IPS-NIHi11 (cell line): ENCODE data around the gene CGNL1.
A peak's percentile ranks its signal among the peaks of the same experiment; 100 is the strongest.

Source experiments
- DNase-seq: peaks from one replicate; pipeline ENCODE4 v3.0.0; 2012; ENCODE audit warnings: mixed read lengths, low spot score

The CGNL1 gene

DNA sequence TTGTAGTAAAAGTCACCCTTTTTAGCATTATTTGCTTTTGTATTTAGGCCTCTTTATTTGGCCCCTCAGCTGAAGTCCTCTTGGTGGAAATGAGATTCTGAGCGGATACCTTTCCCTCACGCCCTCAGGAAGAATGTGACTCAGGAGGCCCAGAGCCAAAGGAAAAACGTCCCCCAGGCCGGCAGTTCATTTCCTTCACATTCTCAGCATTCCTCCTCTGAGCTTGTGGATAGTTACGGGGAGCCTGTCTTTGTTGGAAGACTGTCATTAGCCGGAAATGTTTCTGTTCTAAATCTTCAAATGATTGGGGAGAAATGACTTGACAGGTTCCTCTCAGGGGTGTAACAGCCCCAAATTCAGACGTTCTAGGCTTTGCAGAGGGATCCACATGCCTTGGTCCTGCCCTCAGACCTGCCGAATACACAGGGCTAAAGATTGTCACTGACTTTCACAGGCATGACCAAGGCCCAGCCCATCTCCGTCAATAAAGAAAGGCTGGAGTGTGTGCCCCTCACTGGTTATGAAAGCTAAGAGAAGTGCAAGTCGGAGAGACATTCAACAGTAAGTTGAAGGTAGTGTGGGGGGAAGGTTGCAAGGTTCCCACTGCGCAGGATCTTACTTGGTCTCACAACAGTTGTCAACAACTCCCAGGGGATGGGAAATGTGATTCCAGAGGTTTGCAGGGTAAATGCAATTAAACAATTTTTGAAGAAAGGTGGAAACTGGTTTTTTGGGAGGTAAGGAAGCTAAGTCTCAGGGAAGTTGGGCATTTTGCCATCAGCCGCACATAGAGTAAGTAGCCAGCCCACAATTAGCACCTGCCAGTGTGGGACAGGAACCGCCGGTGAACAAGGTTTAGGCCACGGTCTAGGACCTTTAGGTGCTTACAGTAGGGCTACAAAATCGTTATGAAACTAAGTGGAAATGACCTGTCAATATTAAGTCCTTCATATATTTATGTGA is 175.7 kb downstream of the CGNL1 start:
- peak; percentile 75 for DNase-seq

DNA sequence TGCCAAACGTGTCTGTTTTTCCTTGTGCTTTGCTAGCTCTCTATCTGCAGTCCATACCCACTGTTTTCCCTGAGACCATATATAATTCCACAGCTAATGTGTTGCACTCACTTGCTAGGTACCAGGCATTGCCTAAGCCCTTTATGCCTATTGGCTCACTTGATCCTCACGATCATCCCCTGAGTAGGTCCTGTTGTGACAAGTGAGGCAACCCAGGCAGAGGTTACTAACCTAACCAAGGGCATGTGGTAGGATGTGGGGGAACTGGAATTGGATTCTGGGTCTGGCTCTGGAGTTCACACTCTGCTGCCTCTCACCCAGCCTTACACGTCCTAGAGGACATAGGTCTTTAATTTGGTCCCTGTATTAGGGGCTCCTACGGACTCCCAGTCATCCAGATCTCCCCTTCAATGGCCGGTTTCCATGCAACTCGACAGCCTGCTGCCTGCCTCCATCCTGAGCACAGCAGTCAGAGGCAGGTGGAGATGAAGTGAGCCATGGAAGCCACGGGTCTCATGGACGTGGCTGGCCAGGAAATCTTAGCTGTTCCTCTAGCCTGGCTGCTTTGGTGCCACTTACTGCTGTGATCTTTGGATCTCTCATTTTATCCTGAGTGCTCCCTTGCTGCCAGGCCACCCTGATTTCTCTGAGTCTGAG is 176.5 kb downstream of the CGNL1 start:
- no peak for DNase-seq

DNA sequence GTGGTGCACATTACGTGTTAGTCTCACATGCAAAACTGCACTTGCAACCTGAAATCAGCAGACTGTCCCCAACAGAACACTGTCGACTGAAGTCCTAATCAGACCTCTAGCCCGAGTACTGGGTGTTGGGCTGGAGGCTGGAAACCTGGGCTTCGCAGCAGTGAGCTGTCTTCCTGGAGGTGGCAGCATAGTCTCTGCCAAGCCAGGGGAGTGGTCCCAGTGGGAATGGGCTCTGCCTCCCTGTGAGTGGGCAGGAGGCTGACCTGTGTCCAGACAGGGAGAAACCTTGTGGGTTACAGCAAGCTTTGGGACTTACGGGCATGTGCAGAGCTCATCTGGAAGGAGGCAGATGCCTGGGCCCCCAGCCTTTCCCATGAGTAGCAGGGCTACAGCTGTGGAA is 177.2 kb downstream of the CGNL1 start:
- no peak for DNase-seq

DNA sequence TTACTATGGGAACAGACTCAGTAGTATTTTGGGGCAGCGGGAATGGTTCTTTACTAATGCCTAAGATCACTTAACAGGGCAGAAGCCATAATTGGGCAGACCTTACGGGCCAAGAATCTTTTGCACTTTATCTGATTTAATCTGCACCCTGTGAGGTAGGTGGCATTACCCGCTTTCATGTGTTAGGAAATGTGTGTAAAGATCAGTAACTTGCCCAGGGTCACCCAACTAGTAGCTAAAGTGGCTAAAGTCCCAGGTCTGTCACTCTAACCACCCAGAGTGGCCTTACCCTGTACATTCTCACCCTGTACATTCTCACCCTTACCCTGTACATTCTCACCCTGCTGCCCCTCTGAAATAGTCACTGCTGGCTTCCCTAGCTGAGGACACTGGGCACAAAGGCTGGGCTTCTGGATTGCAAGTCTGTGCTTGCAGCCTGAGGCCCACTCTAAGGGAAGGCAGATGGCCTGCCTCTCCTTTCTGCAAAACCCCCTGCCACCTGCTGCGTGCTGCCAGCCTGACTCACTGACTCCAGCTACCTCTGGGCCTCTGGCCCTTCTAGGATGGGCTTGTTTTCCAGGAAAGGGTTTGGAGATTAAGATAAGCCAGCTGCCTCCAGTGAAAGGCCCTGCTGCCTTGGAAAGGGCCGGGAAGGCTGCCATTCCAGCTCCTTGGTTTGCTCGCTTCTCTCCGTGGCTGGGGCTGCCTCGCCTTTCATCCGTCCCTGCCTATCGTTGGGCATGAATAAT is 177.9 kb downstream of the CGNL1 start:
- DNase-seq: no peak

GRCh38 chr15:57554812-57555179 is 178.5 kb downstream of the CGNL1 start:
- DNase-seq: no peak

DNA sequence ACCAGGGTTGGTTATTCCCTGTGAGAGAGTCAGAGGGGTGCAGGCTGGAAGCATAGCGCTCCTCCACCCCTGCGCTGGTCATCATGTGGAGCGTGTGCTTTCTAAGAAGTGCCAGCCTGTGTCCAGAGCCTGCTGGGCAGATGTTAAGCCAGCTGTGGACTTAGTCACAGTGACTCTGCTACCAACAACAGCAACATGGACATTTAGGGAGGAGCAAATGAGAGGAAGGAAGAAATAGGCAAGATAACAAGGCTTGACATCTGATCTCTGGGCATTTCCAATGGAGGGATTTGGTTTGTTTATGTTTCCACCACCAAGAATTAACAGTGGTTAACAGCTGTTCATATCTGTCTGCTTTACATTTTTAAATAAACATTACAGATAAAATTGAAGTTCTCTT is 179.0 kb downstream of the CGNL1 start:
- DNase-seq: no peak

DNA sequence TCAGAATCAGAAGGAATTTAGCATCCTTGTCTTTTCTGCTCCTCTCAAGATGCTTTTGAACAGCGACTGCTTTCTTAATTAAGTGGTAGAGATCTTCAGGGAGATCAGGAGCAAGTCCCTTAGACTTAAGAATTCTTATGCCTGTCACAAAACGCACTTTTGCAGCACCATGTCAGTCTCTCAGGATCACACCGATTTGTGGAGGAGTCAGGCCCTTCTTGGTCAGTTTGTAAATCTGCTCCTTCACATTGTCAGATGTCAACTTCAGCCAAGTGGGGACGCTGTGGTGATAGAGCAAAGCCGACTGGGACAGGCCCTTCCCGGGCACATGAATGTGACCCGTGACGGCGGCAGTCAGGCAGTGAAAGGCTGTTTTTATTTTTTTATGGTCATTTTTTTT is 179.7 kb downstream of the CGNL1 start:
- no peak for DNase-seq

DNA sequence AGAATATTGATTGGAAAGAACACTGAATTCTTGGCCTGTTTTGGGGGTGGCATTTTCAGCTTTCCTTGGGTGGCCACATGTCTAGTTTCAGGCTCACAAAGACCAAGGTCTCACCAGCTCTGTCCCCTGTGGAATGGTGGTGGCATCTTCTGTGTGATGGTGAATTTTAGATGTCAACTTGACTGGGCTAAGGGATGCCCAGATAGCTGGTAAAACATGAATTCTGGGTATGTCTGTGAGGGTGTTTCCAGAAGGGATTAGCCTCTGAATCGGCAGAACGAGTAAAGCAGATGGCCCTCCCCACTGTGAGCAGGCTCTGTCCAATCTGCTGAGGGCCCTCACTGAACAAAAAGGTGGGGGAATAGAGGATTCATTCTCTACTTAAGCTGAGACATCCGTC is 181.0 kb downstream of the CGNL1 start:
- DNase-seq: no peak

- DNase-seq: no peak
Measured at GRCh38 chr15:57557810-57558209, 181.5 kb downstream of the CGNL1 start.

DNA sequence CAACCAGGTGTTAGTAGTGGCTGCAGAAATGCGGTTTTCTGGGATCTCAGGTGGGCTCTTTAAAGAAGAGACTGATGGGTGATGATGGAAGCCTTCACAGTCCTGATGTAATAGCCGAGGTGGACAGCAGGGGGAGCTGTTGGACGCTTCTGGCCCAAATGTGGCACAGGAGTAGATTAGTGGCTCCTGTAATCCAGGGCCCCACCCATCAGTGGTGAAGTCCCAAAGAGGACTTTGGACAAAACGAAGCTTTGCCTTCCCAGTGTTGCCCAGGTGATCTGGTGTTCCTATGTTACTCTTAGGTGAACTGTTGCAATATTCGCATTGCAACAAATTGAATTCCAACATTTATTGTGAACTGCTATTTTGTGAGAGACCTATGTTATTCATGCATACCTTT is 183.6 kb downstream of the CGNL1 start:
- peak; percentile 75 for DNase-seq

GRCh38 chr15:57561041-57561711 is 184.9 kb downstream of the CGNL1 start:
- peak; percentile 73 for DNase-seq

DNA sequence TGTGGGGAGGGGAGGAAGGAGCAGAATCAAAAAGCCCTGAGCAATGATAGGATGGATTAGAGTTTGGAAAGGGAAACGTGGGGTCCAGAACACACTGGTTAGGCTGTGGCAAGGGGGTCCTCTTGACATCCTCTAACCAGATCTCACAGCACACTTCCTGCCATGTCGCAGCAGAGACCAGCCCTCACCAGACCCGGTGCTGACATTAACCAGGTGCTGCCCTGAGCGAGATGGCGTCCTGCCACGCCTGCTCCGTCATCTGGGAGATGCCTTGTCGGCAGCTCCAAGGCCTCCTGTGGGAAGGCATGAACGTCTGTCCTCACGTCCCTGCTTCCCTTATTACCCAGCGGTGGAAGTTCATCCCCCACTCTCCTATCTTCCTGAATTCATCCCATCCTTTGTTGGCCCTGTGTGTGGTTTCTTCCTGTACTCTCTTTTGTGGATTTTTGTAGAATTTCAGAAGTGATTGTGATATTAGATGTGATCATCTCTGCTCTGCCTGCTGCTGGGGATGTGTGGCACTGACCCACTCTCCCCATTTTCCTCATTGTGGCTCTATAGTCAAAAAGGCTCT is 186.0 kb downstream of the CGNL1 start:
- no peak for DNase-seq

DNA sequence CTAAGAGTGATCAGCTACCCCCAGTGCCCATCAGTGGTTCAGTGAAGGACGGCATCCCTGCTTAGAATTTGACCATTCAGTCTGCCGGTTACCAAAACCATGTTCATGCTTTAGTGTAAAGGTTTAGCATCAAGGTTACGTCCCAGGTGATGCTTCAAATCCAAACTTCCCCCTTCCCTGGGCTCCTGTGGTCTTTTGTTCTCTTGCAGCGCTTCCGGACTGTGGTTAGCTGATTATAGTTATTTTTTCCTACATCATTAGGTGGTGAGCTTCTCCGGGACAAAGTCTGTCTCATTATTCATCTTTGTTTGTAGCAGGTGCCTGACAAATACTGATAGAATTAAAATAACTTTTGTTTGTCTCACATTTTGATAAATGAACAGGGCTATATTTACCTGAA is 187.1 kb downstream of the CGNL1 start:
- DNase-seq: no peak

DNA sequence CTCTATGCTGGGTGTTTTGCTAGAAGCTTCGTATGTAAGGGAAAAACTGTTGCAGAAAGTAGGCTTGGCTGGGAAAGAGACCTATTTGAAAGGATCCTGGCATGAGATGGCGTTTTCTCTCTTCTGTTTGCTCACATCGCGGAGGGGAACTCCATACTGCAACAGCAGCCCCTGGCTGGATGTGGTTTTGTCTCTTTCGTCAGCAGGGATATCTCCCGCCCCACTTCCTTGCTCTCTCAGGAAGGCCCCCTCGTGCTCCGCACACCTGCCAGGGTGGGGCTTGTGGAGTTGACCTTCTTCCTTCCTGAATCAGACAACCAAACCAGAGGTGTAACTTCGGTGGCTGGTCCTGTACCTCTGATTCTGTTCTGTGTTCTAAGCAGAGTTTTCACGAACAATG is 189.0 kb downstream of the CGNL1 start:
- DNase-seq: no peak

DNA sequence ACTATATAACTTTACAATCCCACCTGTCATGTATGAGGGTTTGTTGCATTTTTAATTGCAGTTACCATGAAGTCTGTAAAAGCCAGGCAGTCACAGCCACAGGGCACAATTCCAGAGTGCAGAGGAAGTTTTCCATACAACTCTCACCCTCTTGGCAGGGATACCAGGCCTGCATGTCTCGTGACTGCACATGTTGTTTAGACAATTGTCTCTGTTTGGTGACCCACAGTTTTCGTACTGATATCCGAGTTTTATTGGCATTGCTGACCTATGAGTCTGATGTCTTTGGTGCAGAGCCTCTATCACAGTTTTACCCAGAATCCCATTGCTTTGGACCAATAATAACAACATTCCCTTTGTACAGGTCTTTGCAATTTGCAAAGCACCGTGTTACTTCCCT is 190.5 kb downstream of the CGNL1 start:
- no peak for DNase-seq

DNA sequence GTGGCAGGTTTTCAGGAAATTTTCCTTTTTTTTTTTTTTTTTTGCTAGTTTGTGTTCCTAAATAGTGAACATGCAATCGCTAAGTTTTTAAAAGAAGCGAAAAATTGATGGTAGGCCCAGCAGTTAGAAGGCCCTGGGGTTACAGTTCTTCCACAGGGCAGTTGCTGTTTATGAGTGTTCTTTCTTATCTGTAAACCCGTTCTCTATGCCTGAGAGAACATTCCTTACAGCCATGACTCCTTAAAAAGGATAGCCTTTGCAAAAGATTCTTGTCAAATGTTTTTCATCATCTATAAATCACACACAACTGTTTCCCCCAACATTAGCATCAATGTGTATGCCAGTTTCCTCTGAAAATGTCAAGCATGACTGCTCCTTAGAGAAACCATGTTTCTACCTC is 191.6 kb downstream of the CGNL1 start:
- DNase-seq: no peak

DNA sequence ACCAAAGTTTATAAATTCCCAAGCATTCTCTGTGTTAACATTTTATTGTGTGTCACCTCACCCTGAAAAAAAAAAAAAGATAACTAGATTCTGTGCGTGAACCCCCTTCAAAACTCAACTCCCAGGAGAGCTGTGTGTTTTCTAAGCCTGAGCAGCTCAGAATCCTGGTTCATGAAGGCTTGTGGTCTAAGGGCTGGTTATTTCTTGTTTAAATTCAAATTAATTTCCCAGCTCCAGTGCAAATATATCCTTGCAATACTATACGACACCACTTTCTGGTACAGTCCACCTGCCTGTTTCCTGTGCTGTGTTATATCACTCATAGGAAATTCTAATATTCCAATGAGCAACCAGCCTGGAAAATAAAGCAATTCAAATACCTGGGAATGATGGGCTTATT is 192.0 kb downstream of the CGNL1 start:
- no peak for DNase-seq

DNA sequence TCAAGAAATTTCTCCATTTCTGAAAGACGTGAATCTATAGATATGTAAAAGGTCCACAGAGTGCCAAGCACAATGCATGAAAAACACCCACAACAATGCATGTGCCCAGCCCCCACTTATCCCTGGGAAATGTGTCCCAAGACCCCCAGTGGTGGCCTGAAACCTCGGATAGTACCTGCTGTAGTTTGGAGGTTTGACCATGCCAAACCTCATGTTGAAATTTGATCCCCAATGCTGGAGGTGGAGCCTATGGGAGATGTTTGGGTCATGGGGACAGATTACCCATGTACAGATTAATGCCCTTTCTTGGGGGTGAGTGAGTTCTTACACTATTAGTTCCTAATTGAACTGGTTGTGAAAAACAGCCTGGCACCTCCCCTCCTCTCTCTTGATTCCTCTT is 194.0 kb downstream of the CGNL1 start:
- DNase-seq: no peak

DNA sequence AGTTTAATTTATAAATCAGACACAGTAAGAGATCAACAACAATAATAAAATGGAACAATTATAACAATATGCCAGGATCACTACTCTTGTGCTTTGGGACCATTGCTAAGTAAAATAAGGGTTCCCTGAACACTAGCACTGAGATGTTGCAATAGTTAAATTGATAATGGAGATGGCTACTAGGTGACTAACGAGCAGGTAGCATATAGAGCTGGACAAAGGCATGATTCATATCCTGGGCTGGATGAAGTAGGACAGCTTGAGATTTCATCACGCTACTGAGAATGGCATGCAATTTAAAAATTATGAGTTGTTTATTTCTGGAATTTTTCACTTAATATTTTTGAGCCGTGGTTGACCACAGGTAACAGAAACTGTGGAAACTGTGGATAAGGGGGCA is 194.7 kb downstream of the CGNL1 start:
- DNase-seq: no peak

DNA sequence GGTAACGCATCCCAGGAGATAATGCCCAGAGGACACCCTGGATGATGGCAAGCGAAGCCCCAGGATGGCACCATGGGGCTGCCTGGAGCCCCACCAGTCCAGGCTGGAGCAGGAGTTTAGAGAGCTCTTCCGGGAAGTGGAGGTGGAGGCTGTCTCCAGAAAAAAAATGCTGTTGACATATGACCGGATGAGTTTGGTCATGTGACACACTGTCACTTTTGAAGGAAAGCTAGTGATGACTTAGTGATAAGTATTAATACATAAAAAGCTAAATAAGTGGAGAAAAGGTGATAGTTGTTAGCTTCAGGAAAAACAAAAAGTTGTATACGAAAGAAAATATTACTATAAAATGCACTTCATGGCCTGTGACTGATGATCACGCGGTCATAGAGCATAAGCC is 195.4 kb downstream of the CGNL1 start:
- no peak for DNase-seq

GRCh38 chr15:57572468-57572867 is 196.2 kb downstream of the CGNL1 start:
- no peak for DNase-seq

GRCh38 chr15:57573151-57573550 is 196.8 kb downstream of the CGNL1 start:
- DNase-seq: no peak
